ENCODE measurements around the gene RGS3. TPM values are rescaled to one million over a fixed set of nuclear protein-coding genes. Genes with fewer than 3 reads are reported as not detected.

The RGS3 gene
- total RNA-seq, 1 experiment from 2014 or later, result 71.1 TPM

- TF ChIP-seq, protein P1, sequence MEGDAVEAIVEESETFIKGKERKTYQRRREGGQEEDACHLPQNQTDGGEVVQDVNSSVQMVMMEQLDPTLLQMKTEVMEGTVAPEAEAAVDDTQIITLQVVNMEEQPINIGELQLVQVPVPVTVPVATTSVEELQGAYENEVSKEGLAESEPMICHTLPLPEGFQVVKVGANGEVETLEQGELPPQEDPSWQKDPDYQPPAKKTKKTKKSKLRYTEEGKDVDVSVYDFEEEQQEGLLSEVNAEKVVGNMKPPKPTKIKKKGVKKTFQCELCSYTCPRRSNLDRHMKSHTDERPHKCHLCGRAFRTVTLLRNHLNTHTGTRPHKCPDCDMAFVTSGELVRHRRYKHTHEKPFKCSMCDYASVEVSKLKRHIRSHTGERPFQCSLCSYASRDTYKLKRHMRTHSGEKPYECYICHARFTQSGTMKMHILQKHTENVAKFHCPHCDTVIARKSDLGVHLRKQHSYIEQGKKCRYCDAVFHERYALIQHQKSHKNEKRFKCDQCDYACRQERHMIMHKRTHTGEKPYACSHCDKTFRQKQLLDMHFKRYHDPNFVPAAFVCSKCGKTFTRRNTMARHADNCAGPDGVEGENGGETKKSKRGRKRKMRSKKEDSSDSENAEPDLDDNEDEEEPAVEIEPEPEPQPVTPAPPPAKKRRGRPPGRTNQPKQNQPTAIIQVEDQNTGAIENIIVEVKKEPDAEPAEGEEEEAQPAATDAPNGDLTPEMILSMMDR (IDR thresholded peaks at IDR 0.05; ENCODE audit: insufficient read depth in 1 of 2, low read depth in 1 of 2, low read length in 1 of 2, severe bottlenecking in 1 of 2, unreplicated experiment in 1 of 2), result no peak
- Histone ChIP-seq H3K36me3 (ENCODE audit: control insufficient read depth, insufficient read depth, low read length) (peaks cover 2% of the 10 kb centered on the region; the same call in 1 of the 2 replicates), H3K4me1 (peaks cover 7% of the 10 kb centered on the region; the same call in 1 of the 2 replicates), H3K27me3 (replicated peaks; ENCODE audit: control insufficient read depth, insufficient read depth, low read length) (no peaks in the 10 kb centered on the region), H3K9me3 (no peaks in the 10 kb centered on the region), H3K4me3 (ENCODE audit: low read depth, low read length) (no peak overlapping the region)
- Mint-ChIP-seq H3K36me3 (ENCODE audit: insufficient read depth, unreplicated experiment) (peaks cover 34% of the 10 kb centered on the region), H3K4me3 (ENCODE audit: unreplicated experiment) (no peak overlapping the region), H3K27me3 (ENCODE audit: insufficient read depth, unreplicated experiment) (no peaks in the 10 kb centered on the region), H3K9me3 (ENCODE audit: unreplicated experiment) (no peaks in the 10 kb centered on the region), H3K4me1 (ENCODE audit: low read depth, unreplicated experiment) (no peaks in the 10 kb centered on the region), H3K27ac (ENCODE audit: unreplicated experiment) (peak overlapping the region; percentile 18)
- POLR2A ChIA-PET, result no interaction called here
- no peak for DNase-seq
- CTCF ChIA-PET, result interaction anchor here (1.2 to 1.4 kb wide), 2 partner anchors 10 to 12 kb away, joined by 3 to 7 read pairs; no protein-coding TSS in a partner anchor
- intact Hi-C loops (cut with micrococcal nuclease; ENCODE audit: unreplicated experiment), result no loop called here
- BruUV-seq (replicated peaks), result no TSS peak
Observed at GRCh38 chr9:113579283-113580040, 115.9 kb downstream of the RGS3 start.

GRCh38 chr9:113580041-113580953 lies 116.8 kb downstream of the RGS3 start:
- Mint-ChIP-seq H3K9me3 (ENCODE audit: unreplicated experiment) (no peaks in the 10 kb centered on the region), H3K4me1 (ENCODE audit: low read depth, unreplicated experiment) (no peaks in the 10 kb centered on the region), H3K36me3 (ENCODE audit: insufficient read depth, unreplicated experiment) (peaks cover 37% of the 10 kb centered on the region), H3K4me3 (ENCODE audit: unreplicated experiment) (no peak overlapping the region), H3K27ac (ENCODE audit: unreplicated experiment) (peak overlapping the region; percentile 53), H3K27me3 (ENCODE audit: insufficient read depth, unreplicated experiment) (no peaks in the 10 kb centered on the region)
- TF ChIP-seq, protein P1 (IDR thresholded peaks at IDR 0.05; ENCODE audit: insufficient read depth in 1 of 2, low read depth in 1 of 2, low read length in 1 of 2, severe bottlenecking in 1 of 2, unreplicated experiment in 1 of 2), result no peak
- no TSS peak for BruUV-seq (replicated peaks)
- ChIA-PET CTCF (interaction anchor here (1.4 kb wide), 1 partner anchor 11 kb away, joined by 7 read pairs; no protein-coding TSS in a partner anchor), POLR2A (no interaction called here)
- H3K27me3 ChIP-seq (replicated peaks; ENCODE audit: control insufficient read depth, insufficient read depth, low read length), result no peaks in the 10 kb centered on the region
- no peak overlapping the region for H3K4me3 ChIP-seq (ENCODE audit: low read depth, low read length)
- H3K9me3 ChIP-seq, result no peaks in the 10 kb centered on the region
- peaks cover 2% of the 10 kb centered on the region; the same call in 1 of the 2 replicates for H3K36me3 ChIP-seq (ENCODE audit: control insufficient read depth, insufficient read depth, low read length)
- peaks cover 7% of the 10 kb centered on the region; the same call in 1 of the 2 replicates for H3K4me1 ChIP-seq
- intact Hi-C loops (cut with micrococcal nuclease; ENCODE audit: unreplicated experiment), result no loop called here
- DNase-seq, result peak in 1 of 2 experiments; percentile 17

DNA sequence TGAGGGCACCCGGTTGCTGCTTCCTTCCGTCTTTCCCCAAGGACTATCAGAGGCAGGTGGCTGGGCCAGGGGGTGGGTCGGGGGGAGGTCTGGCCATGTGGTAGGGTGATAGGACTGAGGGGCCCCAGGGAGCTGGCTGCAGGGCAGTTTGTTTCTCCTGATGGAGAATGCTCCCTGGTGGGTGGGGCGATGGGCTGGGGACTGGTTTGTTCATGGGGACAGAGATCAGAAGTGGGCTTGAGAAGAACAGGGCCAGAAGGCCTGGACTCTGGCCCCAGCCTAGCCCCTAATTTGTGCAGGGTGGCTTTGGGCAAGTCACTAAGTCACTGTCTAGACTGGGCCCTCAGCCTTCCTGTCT lies 117.4 kb downstream of the RGS3 start:
- H3K36me3 Mint-ChIP-seq (ENCODE audit: insufficient read depth, unreplicated experiment), result peaks cover 33% of the 10 kb centered on the region
- H3K4me3 ChIP-seq (ENCODE audit: low read depth, low read length), result no peak overlapping the region
- DNase-seq, result no peak
- no TSS peak for BruUV-seq (replicated peaks)
- peak overlapping the region; percentile 53 for H3K27ac Mint-ChIP-seq (ENCODE audit: unreplicated experiment)
- no peaks in the 10 kb centered on the region for H3K9me3 Mint-ChIP-seq (ENCODE audit: unreplicated experiment)
- H3K4me1 ChIP-seq, result peaks cover 7% of the 10 kb centered on the region; the same call in 1 of the 2 replicates
- H3K9me3 ChIP-seq, result no peaks in the 10 kb centered on the region
- H3K4me1 Mint-ChIP-seq (ENCODE audit: low read depth, unreplicated experiment), result no peaks in the 10 kb centered on the region
- TF ChIP-seq, protein P1 (IDR thresholded peaks at IDR 0.05; ENCODE audit: insufficient read depth in 1 of 2, low read depth in 1 of 2, low read length in 1 of 2, severe bottlenecking in 1 of 2, unreplicated experiment in 1 of 2), result no peak
- intact Hi-C loops (cut with micrococcal nuclease; ENCODE audit: unreplicated experiment), result no loop called here
- no peaks in the 10 kb centered on the region for H3K27me3 Mint-ChIP-seq (ENCODE audit: insufficient read depth, unreplicated experiment)
- no peak overlapping the region for H3K4me3 Mint-ChIP-seq (ENCODE audit: unreplicated experiment)
- H3K36me3 ChIP-seq (ENCODE audit: control insufficient read depth, insufficient read depth, low read length), result peaks cover 2% of the 10 kb centered on the region; the same call in 1 of the 2 replicates
- ChIA-PET POLR2A (no interaction called here), CTCF (no interaction called here)
- no peaks in the 10 kb centered on the region for H3K27me3 ChIP-seq (replicated peaks; ENCODE audit: control insufficient read depth, insufficient read depth, low read length)
